ENCODE data around the gene SLC38A11.
"Not testable (repeated sequence)": the region's sequence is repeated elsewhere in the genome, so short reads cannot be mapped to it uniquely, and the experiment has no call there.

DNA sequence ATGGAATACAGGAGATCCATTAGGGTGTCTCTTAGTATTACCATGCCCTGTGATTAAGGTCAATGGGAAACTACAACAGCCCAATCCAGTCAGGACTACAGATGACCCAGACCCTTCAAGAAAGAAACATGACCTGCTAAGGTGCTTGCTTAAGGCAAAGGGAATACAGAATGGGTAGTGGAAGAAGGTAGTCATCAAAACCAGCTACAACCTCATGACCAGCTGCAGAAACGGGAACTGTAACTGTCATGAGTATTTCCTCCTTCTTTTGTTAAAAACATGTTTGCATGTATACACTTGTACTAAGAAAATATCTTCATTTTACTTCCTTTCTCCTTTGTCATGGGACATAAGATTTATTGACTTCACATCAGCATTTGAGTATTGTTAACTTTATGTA, 88.9 kb downstream of the SLC38A11 start:
- not testable (repeated sequence) for TF ChIP-seq CTCF (conservative IDR thresholded peaks at IDR 0.05; ENCODE audit: low read depth, low read length); EZH2 (IDR thresholded peaks at IDR 0.05; ENCODE audit: borderline replicate concordance, low read depth, low read length, poor library complexity, severe bottlenecking)

All from A673 (cell line).